DMS114 treated with DMSO at 0.1 percent for 48 hours (cell line): Measurements from ENCODE around the gene LRRC23.
A peak's percentile ranks its signal among the peaks of the same experiment; 100 is the strongest.

Experiments used
- DNase-seq: peaks from one replicate; lab custom pipeline; 2025; ENCODE audit not compliant: unreplicated experiment; lab: John Stamatoyannopoulos, UW

The LRRC23 gene

DNA sequence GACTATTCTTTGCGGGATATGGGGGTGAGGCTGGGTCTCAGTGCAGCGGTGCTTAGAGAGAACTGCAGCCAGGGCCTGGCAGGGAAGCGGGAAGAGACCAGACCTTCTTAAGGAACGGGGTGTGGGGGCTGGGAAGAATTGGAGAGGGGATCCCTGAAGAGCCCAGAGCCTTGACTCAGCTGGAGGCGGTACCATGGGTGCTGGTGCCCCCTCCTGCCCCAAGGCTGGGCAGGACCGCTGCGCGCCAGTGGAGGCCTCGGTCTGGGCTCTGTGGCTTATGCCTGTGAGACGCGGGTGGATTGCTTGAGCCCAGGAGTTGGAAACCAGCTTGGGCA lies 37.7 kb downstream of the LRRC23 start:
- no peak for DNase-seq

GRCh38 chr12:6943389-6943721 lies 38.7 kb downstream of the LRRC23 start:
- DNase-seq, result peak; percentile 98

- DNase-seq, result peak; percentile 98
Measured at GRCh38 chr12:6943722-6944380, 39.2 kb downstream of the LRRC23 start, which contains the start of the genes C12orf57 and RNU7-1. Gene C12orf57 (plus strand): TSS chr12:6944022. CDS start chr12:6944122, 100 bp downstream. Gene RNU7-1 (plus strand): TSS chr12:6943816.

- peak; percentile 93 for DNase-seq
Measured at GRCh38 chr12:6944381-6945186, 40.0 kb downstream of the LRRC23 start.

DNA sequence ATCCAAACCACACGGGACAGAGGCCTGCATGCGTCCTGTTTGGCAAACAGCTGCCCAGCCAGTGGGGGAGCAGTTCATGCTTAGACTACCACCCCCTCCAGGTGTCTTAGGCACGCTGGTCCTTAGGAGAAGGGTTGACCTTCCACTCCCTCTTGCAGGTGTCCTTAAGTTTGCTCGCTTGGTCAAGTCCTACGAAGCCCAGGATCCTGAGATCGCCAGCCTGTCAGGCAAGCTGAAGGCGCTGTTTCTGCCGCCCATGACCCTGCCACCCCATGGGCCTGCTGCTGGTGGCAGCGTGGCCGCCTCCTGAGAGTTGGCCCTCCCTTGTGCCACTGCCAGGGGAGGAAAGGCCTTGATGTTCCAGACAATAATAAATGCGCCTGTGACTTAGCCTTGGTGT lies 41.0 kb downstream of the LRRC23 start:
- no peak for DNase-seq

GRCh38 chr12:6946033-6946919 lies 41.7 kb downstream of the LRRC23 start:
- DNase-seq, result no peak

GRCh38 chr12:6946920-6947374 lies 42.3 kb downstream of the LRRC23 start:
- no peak for DNase-seq

DNA sequence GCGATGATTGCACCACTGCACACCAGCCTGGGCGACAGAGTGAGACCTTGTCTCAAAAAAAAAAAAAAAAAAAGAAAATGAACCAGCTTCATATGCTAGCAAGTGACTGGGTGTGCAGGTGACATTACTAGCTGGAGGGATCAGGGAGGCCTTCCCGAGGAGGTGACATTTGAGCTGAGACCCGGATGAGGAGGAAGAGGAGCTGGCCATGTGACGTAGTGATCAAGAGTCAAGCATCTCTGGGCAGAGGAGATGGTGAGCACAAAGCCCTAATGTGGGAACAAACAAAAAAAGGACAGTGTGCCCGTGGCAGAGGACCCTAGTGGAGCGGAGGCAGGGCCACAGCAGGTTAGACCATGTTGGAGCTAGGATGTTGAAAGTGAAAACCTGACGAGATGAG lies 43.0 kb downstream of the LRRC23 start:
- no peak for DNase-seq

GRCh38 chr12:6948873-6949594 lies 44.4 kb downstream of the LRRC23 start:
- DNase-seq, result no peak

GRCh38 chr12:6950401-6950801 lies 45.8 kb downstream of the LRRC23 start:
- no peak for DNase-seq

- no peak for DNase-seq
Measured at GRCh38 chr12:6950811-6951540, 46.4 kb downstream of the LRRC23 start, which contains the start of gene PTPN6. Gene PTPN6 (plus strand): TSS chr12:6951356. CDS start chr12:6951513, 157 bp downstream.

DNA sequence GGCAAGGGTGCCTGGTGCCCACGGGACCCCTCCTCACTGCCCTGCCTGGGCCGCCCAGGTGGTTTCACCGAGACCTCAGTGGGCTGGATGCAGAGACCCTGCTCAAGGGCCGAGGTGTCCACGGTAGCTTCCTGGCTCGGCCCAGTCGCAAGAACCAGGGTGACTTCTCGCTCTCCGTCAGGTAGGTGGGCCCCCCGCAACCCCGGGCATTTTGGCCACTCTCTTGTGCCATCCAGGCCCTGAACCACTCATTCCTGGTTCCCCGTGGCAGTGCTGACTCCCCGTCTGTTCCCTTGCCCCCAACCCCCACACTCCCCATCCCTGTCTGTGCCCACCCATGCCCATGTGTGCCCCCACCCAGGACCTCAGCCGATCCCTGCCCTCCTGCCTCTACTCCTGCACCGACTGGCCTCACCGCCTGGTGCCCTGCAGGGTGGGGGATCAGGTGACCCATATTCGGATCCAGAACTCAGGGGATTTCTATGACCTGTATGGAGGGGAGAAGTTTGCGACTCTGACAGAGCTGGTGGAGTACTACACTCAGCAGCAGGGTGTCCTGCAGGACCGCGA lies 47.0 kb downstream of the LRRC23 start:
- DNase-seq, result no peak

GRCh38 chr12:6952121-6952862 lies 47.7 kb downstream of the LRRC23 start:
- DNase-seq, result no peak

- no peak for DNase-seq
Measured at GRCh38 chr12:6952863-6953441, 48.3 kb downstream of the LRRC23 start.

DNA sequence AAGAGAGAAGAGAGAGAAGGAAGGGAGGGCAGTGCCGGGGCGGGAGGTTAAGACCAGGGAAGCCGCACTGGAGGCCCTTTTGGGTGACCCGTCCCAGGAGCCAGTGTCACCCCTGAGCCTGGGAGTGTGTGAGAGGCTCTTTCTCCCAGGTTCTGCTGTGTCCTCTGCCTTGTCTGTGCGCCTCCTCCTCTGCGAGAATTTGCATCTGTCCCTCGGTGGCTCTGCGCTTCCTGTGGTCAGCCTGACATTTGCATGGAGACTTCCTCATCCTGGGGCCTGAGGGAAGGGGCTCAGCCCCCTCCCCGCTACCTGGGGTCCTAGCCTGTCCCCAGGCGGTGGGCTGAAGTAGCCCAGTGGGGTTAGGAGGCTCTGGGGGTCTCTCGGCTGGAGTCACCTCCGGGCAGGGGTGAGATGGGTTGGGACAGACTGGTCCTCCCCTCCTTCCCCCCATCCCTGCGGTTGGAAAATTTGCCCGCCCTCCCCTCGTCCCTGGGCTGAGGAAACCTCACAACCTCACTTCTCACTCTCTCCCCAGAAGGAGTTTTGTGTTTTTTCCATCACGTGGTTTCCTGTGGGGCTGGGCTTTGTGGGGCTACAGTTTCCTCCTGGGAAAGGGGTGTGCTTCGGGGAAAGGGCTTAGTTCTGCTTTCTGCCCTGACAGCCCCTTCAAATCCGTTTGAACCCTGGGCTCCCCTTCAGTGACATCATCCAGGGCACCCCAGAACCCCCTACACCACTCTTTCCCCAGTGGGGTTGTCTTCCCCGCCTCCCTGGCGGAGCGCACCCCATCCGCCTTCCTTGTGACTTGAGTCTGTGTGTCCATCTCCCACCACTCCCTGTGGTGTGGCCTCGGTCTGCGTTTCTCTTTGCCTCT lies 49.1 kb downstream of the LRRC23 start:
- no peak for DNase-seq

GRCh38 chr12:6954316-6955107 lies 49.9 kb downstream of the LRRC23 start:
- no peak for DNase-seq
